GM04503 (cell line): ENCODE data around the gene RAB6B.

ENCODE experiments used
- DNase-seq: peaks from one replicate; pipeline ENCODE4 v3.0.0-alpha.2; 2012; ENCODE audit warnings: low read depth

The RAB6B gene

DNA sequence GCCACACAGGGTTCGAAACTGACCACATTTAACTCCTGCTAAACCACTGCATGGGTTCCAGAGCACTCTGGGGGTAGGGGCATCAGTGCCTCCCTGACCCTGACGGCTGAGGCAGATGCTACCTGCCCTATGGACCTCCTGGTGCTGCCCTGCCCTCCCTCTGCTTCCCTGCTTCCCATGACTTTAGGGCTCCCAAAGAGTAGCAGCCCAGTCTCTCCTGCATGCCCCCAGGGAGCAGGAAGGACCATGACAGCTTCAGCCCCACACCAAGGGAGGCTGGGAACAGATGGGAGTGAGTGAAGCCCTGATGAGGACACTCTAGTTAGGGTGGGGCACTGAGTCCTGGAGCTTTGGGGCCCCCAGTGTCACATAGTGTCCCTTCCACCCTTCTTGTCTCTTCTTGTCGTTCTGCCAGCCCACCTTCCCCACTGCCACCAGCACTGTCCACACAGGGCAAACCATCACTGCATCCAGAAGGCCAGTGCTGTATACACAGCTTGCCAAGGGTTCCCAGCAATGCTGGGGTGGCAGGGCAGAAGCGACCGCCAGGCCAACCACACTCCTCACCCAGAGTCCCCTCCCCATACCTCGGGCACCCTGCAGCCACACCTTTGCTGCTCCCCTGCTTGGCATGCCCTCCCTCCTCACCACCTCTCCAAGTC, 59.1 kb downstream of the RAB6B start:
- DNase-seq = no peak

GRCh38 chr3:133835961-133836360, 59.7 kb downstream of the RAB6B start:
- DNase-seq = no peak

- no peak for DNase-seq
These were observed 60.3 kb downstream of the RAB6B start for GRCh38 chr3:133835418-133835743.

DNA sequence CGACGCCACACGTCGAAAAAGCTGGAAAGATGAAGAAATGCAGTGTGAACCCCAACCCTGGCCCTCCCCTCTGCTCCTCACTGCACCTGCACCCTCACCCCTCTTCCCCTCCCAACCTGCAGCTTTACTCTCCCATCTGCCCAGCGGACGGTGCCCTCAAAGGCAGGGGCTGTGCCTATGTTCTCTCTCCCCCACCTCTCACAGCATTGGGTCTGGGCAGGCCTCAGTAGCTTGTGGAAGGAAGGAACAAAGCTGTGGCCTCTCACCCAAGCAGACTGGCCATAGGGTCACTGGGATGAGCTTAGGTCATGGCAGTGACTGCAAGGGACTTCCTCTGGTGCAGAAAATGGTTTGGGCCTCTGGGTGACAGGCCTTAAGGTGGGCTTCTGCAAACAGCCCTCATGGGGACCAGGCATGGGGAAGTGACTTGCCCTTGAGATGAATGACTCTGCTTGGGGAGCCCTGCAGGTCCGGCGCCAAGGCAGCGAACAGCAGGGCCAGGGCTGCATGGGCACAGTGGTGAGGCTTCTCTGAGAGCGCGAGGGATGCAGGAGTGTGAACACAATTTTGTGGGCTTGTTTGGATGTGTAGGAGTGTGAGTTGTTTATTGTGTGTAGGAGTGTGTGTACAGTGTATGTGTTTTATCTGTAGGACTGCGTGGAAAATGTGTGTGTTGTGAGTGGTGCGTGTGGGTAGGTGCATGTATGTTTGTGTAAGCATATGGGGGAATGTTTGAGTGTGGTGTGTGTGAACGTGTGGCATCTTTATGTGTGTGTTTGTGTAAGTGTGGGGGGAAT, 60.9 kb downstream of the RAB6B start:
- DNase-seq = no peak

GRCh38 chr3:133833880-133834620, 61.6 kb downstream of the RAB6B start:
- no peak for DNase-seq

DNA sequence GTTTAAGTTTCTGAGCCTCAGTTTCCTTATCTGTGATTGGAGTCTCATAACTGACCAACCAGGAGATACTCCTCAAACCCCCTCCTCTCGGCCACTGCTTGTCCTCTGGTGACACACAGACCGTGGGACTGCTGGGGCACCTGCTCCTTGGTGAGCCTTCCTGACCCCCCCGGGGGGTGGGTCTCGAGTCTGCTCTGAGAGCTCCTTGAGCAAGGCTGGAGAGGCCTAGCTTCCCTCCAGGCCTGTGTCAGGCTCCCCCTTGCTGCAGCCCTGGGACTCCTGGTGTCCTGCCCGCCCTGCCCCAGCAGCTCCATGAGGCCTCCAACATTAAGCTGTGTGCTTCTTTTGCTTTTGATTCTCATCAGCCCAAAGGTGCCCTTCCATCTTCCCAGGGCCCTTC, 62.4 kb downstream of the RAB6B start:
- DNase-seq = no peak

DNA sequence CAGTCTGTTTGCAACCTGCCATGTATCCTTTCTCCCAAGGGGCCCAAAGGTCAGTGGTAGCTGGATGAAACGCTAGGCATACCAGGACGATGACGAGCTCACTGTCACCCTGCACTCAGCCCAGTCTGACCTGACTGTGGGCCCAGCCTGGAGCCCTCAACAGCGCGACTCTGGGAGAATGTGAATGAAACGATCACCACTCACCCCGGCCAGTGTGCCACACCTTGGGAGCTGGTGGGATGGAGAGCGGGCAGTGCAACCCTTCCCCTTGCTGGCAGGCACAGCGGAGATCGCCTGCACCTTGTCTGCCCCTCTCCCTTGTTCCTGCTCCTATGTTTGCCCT, 62.9 kb downstream of the RAB6B start:
- DNase-seq = no peak

DNA sequence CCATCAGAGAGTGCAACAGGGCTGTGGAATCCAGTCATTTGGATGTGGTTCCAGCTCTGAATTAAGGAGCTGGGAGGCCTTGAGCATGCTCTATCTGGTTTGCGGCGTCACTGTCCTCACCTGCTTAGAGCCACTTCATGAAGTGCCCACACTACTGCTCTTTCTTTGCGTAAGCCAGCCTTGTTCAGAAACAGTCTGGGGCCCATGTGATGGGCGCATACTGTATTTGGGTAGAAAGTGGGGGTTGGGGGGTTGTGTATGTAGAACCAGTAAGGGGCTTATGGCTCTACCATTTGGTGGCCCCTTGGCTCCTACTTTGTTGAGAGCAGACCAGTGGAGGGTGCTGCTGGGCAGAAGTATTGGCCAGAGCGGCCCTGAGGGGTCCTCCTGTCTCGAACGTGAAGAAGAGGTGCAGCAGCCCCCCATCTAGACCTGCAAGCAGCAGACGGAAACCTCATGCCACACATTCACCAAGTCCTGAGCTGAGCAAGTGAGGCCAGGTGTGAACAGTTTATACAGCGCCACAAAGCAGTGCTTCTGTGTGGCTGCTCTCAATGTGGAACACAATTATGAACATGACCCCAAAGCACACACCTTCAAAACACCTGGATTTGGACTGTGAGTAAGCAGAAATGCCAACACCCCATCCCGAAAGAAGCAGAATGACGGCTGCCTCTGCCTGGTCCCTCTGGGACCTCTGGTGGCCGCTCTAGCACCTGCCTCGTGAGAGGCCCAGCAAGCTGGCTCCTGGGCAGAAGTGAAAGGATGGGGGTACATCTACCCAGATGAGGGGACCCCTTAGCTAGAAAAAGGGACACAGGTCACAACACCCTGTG, 63.5 kb downstream of the RAB6B start:
- DNase-seq = no peak

GRCh38 chr3:133830071-133830470, 65.6 kb downstream of the RAB6B start:
- DNase-seq = no peak

- no peak for DNase-seq
These were observed 66.4 kb downstream of the RAB6B start for GRCh38 chr3:133829310-133829707.

DNA sequence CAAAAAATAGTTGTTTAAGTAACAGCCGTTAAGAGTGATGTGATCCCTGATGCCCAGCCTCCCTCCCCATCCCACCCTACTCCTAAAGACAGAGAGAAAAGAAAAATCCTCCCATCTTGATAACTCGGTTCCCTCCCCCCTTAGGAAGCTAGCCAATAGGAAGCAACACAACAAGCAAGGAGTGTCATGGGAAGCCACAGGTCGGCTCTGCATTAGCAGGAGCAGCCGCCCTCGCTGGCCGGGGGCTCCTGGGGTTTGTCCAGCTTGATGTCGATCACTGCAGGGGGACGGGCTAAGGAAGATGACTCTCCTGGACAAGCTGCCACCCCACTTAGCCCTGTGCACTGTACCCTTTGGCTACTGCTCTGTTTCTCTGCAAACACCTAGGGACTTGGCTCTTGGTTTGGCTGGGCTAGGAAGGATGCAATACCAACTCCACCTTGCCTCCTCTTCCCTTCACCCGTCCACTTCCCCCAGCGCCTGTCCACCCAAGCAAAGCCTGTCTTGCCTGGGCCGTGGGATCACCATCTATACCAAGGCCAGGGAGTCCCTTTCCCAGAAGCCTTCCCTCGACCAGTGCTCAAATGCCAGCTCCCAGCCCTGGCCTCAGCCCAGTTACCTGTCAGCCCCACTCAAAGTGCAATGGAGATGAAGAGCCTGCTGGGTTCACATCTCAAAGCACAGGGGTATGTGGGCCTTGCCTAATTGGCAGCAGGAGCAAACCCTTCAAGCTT, 66.9 kb downstream of the RAB6B start:
- DNase-seq = no peak

DNA sequence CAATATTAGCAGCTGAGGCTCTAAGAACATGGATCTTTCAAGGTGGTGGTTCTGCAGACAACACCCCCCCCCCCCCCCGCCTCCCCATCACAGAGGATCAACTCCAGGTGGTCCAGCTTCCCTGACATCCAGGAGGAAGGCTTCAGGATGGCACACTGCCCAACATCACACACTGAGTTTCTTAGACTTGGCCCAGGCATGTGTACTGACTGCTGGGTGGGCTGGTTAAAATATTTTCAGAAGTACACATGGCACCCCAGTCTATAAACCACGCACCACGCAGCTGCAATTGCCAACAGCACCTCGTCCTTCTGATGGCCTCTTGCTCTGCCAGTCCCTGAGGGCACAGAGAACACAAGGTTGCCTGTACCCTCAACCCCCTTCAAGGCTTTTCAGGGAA, 68.0 kb downstream of the RAB6B start:
- DNase-seq = no peak

GRCh38 chr3:133827136-133827535, 68.5 kb downstream of the RAB6B start:
- DNase-seq = no peak

DNA sequence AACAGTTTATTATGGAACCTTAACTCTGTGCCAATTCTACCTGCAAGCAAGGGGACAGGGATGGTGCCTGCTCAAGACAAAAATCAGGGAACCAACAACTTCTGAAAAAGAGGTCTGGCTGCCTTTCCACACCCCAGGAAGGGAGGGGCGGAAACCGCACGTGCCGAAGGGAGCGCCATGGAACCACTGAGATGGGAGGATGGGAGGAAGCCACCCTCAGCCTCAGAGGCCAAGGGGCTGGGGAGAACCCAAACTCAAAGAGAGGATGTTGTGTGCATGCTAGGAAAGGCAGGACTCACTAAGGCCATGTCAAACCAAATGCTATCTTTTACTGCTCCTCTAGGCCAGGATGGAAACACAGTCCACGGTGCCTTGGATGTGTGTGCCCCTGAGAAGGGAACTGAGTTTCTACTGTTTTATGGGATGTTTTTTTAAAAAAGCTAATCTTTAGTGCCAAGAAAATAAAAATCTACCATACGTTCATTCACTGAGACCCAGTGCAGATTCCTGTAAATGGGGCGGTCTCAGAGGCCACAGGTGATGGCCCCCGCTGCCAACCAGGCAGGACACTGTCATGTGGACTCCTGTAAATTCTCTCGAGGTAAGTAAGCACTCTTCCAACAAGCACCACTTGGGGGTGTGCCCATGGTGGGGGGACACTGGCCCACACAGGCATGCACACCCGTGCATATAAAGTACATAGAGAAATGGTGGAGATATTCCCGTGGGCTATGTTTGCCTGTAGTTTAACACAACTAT, 69.5 kb downstream of the RAB6B start:
- no peak for DNase-seq

- no peak for DNase-seq
These were observed 70.7 kb downstream of the RAB6B start for GRCh38 chr3:133824961-133825485.

DNA sequence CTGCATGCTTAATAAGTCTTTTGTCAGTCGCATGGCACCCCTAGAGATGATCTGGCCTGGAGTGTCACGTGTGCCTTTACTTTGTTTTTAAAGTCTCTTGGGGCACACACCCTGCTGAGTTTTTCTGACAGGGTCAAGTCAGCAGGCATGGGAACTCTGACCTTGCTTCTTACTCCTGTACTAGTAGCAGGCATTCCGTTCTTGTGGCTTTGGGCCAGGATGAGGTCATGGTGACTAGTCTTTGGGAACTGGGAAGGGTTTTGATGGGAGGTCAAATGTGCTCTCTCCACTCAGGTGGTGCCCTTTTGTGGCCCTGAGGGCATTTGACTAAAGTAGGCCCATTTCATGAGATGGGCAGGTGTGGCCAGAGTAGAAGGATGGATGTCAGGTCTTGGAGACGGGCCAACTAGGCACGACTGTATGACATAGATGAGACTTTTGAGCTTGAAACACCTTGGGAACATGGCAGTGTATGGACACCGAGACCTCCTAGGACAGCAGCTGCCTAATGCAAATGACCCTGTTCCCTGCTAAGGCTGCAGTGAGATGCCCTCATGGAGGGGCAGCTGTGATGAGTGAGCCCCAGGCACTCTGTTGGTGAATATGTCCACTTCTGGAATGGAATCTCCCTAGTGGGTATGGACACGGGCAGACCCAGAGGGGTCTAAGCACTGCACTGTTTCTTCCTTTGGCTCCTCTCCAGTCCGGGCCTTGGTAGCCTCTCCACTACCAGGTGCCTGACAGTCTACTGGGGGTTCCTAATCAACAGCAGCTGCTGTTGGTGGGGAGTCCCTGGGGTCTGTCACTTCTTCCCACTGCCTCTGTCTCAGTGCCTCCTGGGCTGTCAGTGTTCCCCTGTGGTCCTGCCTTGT, 73.7 kb downstream of the RAB6B start:
- peak; percentile 44 for DNase-seq

GRCh38 chr3:133820889-133821675, 74.6 kb downstream of the RAB6B start:
- DNase-seq = no peak

GRCh38 chr3:133820129-133820528, 75.6 kb downstream of the RAB6B start:
- no peak for DNase-seq

GRCh38 chr3:133815386-133815785, 80.3 kb downstream of the RAB6B start:
- DNase-seq = no peak
